Measurements from ENCODE around the gene CDC42EP1. TPM values are rescaled to one million over a fixed set of nuclear protein-coding genes. Genes with fewer than 3 reads are reported as not detected.

CDC42EP1 gene
- total RNA-seq, 4 donors from 2014 or later, result 11.3 to 24.5 (median 11.7) TPM

DNA sequence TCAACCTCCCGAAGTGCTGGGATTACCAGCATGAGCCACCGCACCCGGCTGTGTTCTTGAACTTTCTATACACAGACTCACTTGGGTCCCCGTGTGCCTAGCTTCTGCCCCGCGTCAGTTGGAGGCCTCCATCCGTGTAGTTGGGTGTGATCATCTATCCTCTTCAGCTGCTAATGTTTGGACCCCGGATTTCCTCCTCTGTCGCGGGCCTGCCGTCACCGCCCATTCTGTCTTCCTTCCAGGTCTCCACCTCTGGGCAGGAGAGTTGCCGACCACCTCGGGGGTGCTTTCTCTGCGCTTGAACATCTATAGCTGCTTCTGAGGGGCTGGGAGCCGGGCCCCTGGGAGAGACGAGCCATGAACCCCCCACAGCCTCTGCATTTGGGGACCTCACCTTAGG lies 5.5 kb downstream of the CDC42EP1 start:
- TF ChIP-seq, protein P1, sequence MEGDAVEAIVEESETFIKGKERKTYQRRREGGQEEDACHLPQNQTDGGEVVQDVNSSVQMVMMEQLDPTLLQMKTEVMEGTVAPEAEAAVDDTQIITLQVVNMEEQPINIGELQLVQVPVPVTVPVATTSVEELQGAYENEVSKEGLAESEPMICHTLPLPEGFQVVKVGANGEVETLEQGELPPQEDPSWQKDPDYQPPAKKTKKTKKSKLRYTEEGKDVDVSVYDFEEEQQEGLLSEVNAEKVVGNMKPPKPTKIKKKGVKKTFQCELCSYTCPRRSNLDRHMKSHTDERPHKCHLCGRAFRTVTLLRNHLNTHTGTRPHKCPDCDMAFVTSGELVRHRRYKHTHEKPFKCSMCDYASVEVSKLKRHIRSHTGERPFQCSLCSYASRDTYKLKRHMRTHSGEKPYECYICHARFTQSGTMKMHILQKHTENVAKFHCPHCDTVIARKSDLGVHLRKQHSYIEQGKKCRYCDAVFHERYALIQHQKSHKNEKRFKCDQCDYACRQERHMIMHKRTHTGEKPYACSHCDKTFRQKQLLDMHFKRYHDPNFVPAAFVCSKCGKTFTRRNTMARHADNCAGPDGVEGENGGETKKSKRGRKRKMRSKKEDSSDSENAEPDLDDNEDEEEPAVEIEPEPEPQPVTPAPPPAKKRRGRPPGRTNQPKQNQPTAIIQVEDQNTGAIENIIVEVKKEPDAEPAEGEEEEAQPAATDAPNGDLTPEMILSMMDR (IDR thresholded peaks at IDR 0.05; ENCODE audit: low read depth), result no peak

DNA sequence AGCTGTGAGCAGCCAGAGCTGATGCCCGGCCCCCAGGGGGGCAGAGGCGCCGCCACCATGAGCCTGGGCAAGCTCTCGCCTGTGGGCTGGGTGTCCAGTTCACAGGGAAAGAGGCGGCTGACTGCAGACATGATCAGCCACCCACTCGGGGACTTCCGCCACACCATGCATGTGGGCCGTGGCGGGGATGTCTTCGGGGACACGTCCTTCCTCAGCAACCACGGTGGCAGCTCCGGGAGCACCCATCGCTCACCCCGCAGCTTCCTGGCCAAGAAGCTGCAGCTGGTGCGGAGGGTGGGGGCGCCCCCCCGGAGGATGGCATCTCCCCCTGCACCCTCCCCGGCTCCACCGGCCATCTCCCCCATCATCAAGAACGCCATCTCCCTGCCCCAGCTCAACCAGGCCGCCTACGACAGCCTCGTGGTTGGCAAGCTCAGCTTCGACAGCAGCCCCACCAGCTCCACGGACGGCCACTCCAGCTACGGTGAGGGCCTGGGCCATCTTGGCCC lies 6.1 kb downstream of the CDC42EP1 start:
- TF ChIP-seq, protein P1 (IDR thresholded peaks at IDR 0.05; ENCODE audit: low read depth), result no peak

DNA sequence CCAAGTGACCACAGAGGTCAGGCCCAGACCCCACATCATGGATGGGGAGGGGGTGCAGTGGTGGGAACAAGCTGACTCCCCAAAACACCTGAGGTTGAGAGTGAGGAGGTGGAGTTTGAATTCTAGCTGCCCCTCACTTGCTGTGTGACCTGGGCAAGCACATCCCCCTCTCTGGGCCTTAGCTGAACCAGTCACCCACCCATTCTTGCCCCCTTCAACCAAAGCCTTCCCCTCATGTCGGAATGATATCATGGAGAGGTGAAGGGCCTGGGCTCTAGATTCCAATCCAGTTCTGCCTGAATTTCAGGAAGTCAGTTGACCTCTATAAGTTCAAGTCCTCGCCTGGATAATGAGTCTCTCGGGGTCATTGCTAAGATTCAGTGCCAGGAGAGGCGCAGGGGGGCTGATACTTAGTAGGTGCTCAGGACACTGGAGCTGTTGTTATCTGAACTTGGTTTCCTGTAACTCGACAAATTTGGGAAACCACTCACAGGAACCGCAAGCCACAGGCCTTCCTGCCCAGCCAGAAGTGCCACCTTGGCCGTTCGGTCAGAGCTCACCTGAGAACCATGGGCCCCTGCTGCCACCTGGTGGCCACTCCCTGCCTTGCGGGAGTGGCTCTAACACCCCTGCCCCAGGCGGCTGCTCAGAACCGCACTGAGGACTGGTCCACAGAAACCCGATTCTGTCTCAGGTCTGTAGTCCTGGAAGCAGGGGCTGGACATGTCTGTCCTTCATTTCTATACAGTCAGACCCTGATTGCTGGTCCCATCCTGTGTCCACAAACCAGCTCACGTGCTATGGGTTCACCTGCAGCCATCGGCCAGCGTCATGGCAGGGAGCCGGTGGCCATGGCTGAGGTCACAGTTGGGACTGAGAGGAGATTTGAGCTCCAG lies 6.9 kb downstream of the CDC42EP1 start:
- TF ChIP-seq, protein P1 (IDR thresholded peaks at IDR 0.05; ENCODE audit: low read depth), result no peak

GRCh38 chr22:37568012-37568411 lies 7.7 kb downstream of the CDC42EP1 start:
- TF ChIP-seq, protein P1 (IDR thresholded peaks at IDR 0.05; ENCODE audit: low read depth), result no peak

- TF ChIP-seq, protein P1 (IDR thresholded peaks at IDR 0.05; ENCODE audit: low read depth), result no peak
Observed at GRCh38 chr22:37568448-37569008, 8.2 kb downstream of the CDC42EP1 start.

DNA sequence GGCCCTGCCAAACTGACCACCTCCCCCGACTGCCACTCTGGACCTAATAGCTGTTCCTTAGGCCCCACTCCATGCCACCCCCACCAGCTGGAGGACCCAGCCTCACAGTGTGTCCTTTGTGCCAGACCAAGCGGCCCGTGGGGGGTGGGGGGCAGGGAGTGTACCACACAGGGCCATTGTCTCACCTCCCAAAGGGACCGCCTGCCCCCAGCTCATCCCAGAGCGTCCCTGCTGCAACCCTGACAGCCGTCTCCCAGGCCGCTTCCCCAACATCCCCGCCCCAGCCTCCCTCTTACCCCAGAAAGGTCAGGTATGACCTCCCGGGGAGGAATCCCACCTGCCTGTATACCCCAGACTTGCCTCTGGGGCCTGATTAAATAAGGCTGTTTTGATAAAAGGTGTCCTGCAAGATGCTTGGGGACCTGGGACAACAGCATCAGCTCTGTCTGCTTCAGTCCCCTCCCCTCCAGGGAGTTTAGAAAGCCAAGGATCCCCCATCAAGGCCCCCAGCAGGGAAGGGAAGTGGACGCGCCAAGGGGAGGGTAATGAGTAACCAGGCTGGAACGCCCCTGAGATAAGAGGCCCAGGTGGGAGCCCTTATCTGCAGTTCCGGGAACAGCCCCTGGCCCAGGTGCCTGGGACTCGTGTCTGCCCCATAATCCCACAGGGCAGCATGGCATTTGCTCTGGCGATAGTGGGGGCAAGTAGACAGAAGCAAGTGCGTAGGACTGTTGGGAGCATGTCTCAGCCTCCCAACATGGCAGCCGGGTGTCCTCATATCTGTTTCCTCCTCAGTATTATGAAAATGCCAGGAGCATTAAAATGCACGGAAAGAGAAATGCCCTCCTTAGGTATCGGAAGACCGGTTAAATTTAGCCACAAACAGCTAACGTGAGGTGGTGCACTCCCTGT lies 9.0 kb downstream of the CDC42EP1 start:
- TF ChIP-seq, protein P1 (IDR thresholded peaks at IDR 0.05; ENCODE audit: low read depth), result no peak

Data from subcutaneous adipose tissue (tissue), 4 donors.